NT2/D1 (cell line): ENCODE measurements around the gene NPBWR2.

ENCODE experiments used
- YY1 ChIP-seq: IDR thresholded peaks from 2 replicates; pipeline ENCODE4 v1.6.1; 2011; ENCODE audit not compliant: insufficient read length, insufficient read depth
- ZNF274 ChIP-seq: IDR thresholded peaks from 2 replicates; pipeline ENCODE4 v1.6.1; 2011; ENCODE audit warnings: mild to moderate bottlenecking, low read depth, low read length

GRCh38 chr20:64080813-64081623 is 26.3 kb downstream of the NPBWR2 start:
- no peak for TF ChIP-seq ZNF274
- no peak for TF ChIP-seq YY1
